ENCODE measurements around the gene LRRC8B. TPM values are rescaled to one million over a fixed set of nuclear protein-coding genes. Genes with fewer than 3 reads are reported as not detected.
"Not testable (repeated sequence)": the region's sequence is repeated elsewhere in the genome, so short reads cannot be mapped to it uniquely, and the experiment has no call there.

LRRC8B gene
- total and polyA plus RNA-seq, 9 of the 15 experiments (the other 6 are each of a cell fraction or from before 2014, with no cell fraction given), result 4.3 to 43.7 (median 14.4) TPM

DNA sequence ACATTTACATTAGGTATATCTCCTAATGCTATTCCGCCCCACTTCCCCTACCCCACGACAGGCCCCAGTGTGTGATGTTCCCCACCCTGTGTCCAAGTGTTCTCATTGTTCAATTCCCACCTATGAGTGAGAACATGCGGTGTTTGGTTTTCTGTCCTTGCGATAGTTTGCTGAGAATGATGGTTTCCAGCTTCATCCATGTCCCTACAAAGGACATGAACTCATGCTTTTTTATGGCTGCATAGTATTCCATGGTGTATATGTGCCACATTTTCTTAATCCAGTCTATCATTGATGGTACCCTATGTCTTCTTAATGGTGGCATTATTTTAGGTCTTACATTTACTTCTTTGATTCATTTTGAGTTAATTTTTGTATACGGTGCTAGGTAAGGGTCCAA is 14.6 kb upstream of the LRRC8B start:
- H3K9ac ChIP-seq (ENCODE audit: insufficient read depth in 1 of 2, low read depth in 2 of 2, low read length in 2 of 2); H3K9me1 ChIP-seq (ENCODE audit: control insufficient read depth, insufficient read depth, low read length); BruUV-seq (replicated peaks); intact Hi-C loops (cut with micrococcal nuclease); in situ Hi-C loops (cut with MboI); H3K79me2 ChIP-seq (ENCODE audit: control insufficient read depth, insufficient read depth, low read length); DNase-seq (ENCODE audit: extremely low read depth in 1 of 4, low spot score in 3 of 4); H3K9me3 ChIP-seq (replicated peaks; ENCODE audit: control insufficient read depth, insufficient read depth, low read depth, low read length); H3K4me2 ChIP-seq (ENCODE audit: insufficient read depth, low read length); H3K36me3 ChIP-seq (ENCODE audit: control insufficient read depth, insufficient read depth, low read length); H2AFZ ChIP-seq (ENCODE audit: low read depth, low read length); H3K27ac ChIP-seq (ENCODE audit: extremely low read depth, low read depth, low read length); FAIRE-seq; ATAC-seq; POLR2A ChIA-PET; H4K20me1 ChIP-seq (replicated peaks; ENCODE audit: control insufficient read depth, insufficient read depth, low read length); H3K27me3 ChIP-seq (ENCODE audit: control insufficient read depth in 2 of 2, insufficient read depth in 2 of 2, low read length in 2 of 2); H3K4me3 ChIP-seq; CTCF ChIA-PET (ENCODE audit: low intra/inter-chr PET ratio); H3K4me1 ChIP-seq (replicated peaks in 1 of 2; ENCODE audit: control insufficient read depth in 2 of 2, insufficient read depth in 2 of 2, low read length in 2 of 2): not testable (repeated sequence)
- peak; percentile 23 for TF ChIP-seq ZNF146 (CRISPR knock-in tag; IDR thresholded peaks at IDR 0.05; ENCODE audit: unreplicated experiment)
- peak; percentile 46; the same call in 1 of the 2 replicates for TF ChIP-seq BCOR (IDR thresholded peaks at IDR 0.05)
- 34% methylated on average over 3 of the region's 5 CpGs for WGBS (ENCODE audit: insufficient coverage, low coverage, missing lambda C conversion rate)

DNA sequence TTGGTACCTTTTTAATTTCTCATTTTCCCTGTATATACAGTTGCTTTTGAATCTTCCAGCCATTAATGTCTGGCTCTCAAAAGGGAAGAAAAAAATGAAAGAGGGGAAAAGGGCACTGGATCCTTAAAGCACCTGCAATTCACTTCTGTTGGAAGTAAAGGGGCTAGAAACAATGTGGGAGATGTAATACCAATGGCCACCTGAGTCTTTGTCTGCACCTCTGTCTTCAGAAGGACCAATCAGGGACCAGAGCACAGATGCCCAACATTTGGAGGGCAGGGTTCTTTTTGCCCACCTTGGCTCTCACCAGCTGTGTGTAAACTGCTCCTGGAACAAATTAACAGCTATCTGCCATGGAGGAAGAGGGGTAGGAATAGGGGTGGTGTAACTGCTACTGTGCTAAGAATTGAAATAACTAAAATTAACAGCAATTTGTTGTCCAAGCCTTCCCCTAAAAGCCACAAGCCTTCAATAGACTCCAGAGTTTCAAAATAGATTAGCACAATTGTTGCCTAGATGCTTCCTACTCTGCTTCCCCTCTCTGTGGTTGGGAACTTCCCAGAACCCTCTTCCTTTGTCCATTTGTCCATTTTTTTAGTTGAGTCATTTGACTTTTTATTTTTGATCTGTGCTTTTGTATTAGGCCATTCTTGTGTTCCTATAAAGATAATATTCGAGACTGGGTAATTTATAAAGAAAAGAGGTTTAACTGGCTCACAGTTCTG is 11.5 kb upstream of the LRRC8B start:
- H3K4me1 ChIP-seq (replicated peaks in 1 of 2; ENCODE audit: control insufficient read depth in 2 of 2, insufficient read depth in 2 of 2, low read length in 2 of 2), result peaks cover 0 to 7% of the 10 kb centered on the region in 2 experiments; a peak in 2 of 5 replicates
- intact Hi-C loops (cut with micrococcal nuclease) (no loop called here), in situ Hi-C loops (cut with MboI) (no loop called here)
- DNase-seq (ENCODE audit: extremely low read depth in 1 of 4, low spot score in 3 of 4), result peak in 1 of 4 experiments; percentile 19
- no peaks in the 10 kb centered on the region for H3K27me3 ChIP-seq (ENCODE audit: control insufficient read depth in 2 of 2, insufficient read depth in 2 of 2, low read length in 2 of 2)
- peak; percentile 29 for TF ChIP-seq NFYB (IDR thresholded peaks at IDR 0.05; ENCODE audit: extremely low read depth, insufficient read length)
- no peak for TF ChIP-seq MTA1 (IDR thresholded peaks at IDR 0.05; ENCODE audit: borderline replicate concordance)
- no peak for TF ChIP-seq ZNF589 (CRISPR knock-in tag; IDR thresholded peaks at IDR 0.05; ENCODE audit: low read depth)
- no peak for TF ChIP-seq NELFE (IDR thresholded peaks at IDR 0.05; ENCODE audit: insufficient read depth, insufficient read length)
- no peak for TF ChIP-seq HCFC1 (IDR thresholded peaks at IDR 0.05; ENCODE audit: low read depth, low read length)
- POLR2A ChIA-PET, result no interaction called here
- BruUV-seq (replicated peaks), result no TSS peak
- H3K9ac ChIP-seq (ENCODE audit: insufficient read depth in 1 of 2, low read depth in 2 of 2, low read length in 2 of 2), result no peak overlapping the region
- H2AFZ ChIP-seq (ENCODE audit: low read depth, low read length), result no peak overlapping the region
- H3K27ac ChIP-seq (ENCODE audit: extremely low read depth, low read depth, low read length), result no peak overlapping the region
- H3K9me3 ChIP-seq (replicated peaks; ENCODE audit: control insufficient read depth, insufficient read depth, low read depth, low read length), result no peaks in the 10 kb centered on the region
- CTCF ChIA-PET (ENCODE audit: low intra/inter-chr PET ratio), result no interaction called here
- no peaks in the 10 kb centered on the region for H4K20me1 ChIP-seq (replicated peaks; ENCODE audit: control insufficient read depth, insufficient read depth, low read length)
- no peak for FAIRE-seq
- no peak overlapping the region for H3K4me2 ChIP-seq (ENCODE audit: insufficient read depth, low read length)
- WGBS (ENCODE audit: insufficient coverage, low coverage, missing lambda C conversion rate), result 0% methylated on average over 1 of the region's 1 CpG
- no peaks in the 10 kb centered on the region for H3K9me1 ChIP-seq (ENCODE audit: control insufficient read depth, insufficient read depth, low read length)
- H3K36me3 ChIP-seq (ENCODE audit: control insufficient read depth, insufficient read depth, low read length), result no peaks in the 10 kb centered on the region
- H3K4me3 ChIP-seq, result no peak overlapping the region
- H3K79me2 ChIP-seq (ENCODE audit: control insufficient read depth, insufficient read depth, low read length), result no peaks in the 10 kb centered on the region
- no peak for ATAC-seq
